Trophoblast cell (in vitro differentiated cells and primary cell): ENCODE data around the gene AJUBA.

Source experiments
- DNase-seq, 2 donors: peaks; one replicate each; pipeline ENCODE4 v3.0.0-alpha.2; 2016
- H2AFZ ChIP-seq: 2 replicates; pipeline ENCODE4 v1.6.1; 2013; ENCODE audit warnings: low read length, moderate library complexity, mild to moderate bottlenecking; ENCODE audit not compliant: insufficient read depth, poor library complexity
- H2AK5ac ChIP-seq: 2 replicates; pipeline ENCODE4 v1.6.1; 2013; ENCODE audit warnings: mild to moderate bottlenecking, low read length
- H2BK120ac ChIP-seq: 2 replicates; pipeline ENCODE4 v1.6.1; 2013; ENCODE audit warnings: low read length, mild to moderate bottlenecking, moderate library complexity; ENCODE audit not compliant: insufficient read depth, poor library complexity
- H2BK12ac ChIP-seq: 2 replicates; pipeline ENCODE4 v1.6.1; 2013; ENCODE audit warnings: mild to moderate bottlenecking, low read length, moderate library complexity
- H2BK5ac ChIP-seq: 2 replicates; pipeline ENCODE4 v1.6.1; 2013; ENCODE audit warnings: low read length, low read depth, moderate library complexity, mild to moderate bottlenecking; ENCODE audit not compliant: poor library complexity
- H3K14ac ChIP-seq: 2 replicates; pipeline ENCODE4 v1.6.1; 2013; ENCODE audit warnings: mild to moderate bottlenecking, low read length
- H3K18ac ChIP-seq: 2 replicates; pipeline ENCODE4 v1.6.1; 2013; ENCODE audit warnings: mild to moderate bottlenecking, low read length
- H3K23ac ChIP-seq: 2 replicates; pipeline ENCODE4 v1.6.1; 2013; ENCODE audit warnings: low read length
- H3K27ac ChIP-seq: 2 replicates; pipeline ENCODE4 v1.5.1; 2013; ENCODE audit warnings: low read depth, mild to moderate bottlenecking, inconsistent platforms, low read length, moderate library complexity
- H3K27me3 ChIP-seq: 2 replicates; pipeline ENCODE4 v1.6.1; 2013; ENCODE audit warnings: inconsistent platforms, mild to moderate bottlenecking, low read length, moderate library complexity; ENCODE audit not compliant: insufficient read depth
- H3K36me3 ChIP-seq, 2 experiments: 1 replicate in 1 of 2; 2 replicates in 1 of 2; pipeline ENCODE4 v1.6.1; 2013; ENCODE audit warnings: low read length in 2 of 2, mild to moderate bottlenecking in 2 of 2, moderate library complexity in 1 of 2; ENCODE audit not compliant: insufficient read depth in 2 of 2, control insufficient read depth in 1 of 2
- H3K4ac ChIP-seq: 2 replicates; pipeline ENCODE4 v1.6.1; 2013; ENCODE audit warnings: low read depth, mild to moderate bottlenecking, low read length, moderate library complexity
- H3K4me1 ChIP-seq, 2 experiments: 1 replicate in 1 of 2; 2 replicates in 1 of 2; pipeline ENCODE4 v1.6.1; 2013; ENCODE audit warnings: low read length in 2 of 2, mild to moderate bottlenecking in 2 of 2, moderate library complexity in 1 of 2; ENCODE audit not compliant: insufficient read depth in 2 of 2, control insufficient read depth in 1 of 2
- H3K4me2 ChIP-seq: 2 replicates; pipeline ENCODE4 v1.6.1; 2013; ENCODE audit warnings: inconsistent platforms, mild to moderate bottlenecking, low read length, moderate library complexity
- H3K4me3 ChIP-seq: 2 replicates; pipeline ENCODE4 v1.5.1; 2013; ENCODE audit warnings: mild to moderate bottlenecking, low read depth, low read length, inconsistent platforms
- H3K79me1 ChIP-seq: one replicate; pipeline ENCODE4 v1.6.1; 2013; ENCODE audit warnings: low read length
- H3K79me2 ChIP-seq: 2 replicates; pipeline ENCODE4 v1.6.1; 2013; ENCODE audit warnings: low read length, mild to moderate bottlenecking; ENCODE audit not compliant: control insufficient read depth, insufficient read depth, poor library complexity
- H3K9ac ChIP-seq: 2 replicates; pipeline ENCODE4 v1.6.1; 2013; ENCODE audit warnings: mild to moderate bottlenecking, low read length
- H3K9me3 ChIP-seq: 2 replicates; pipeline ENCODE4 v1.6.1; 2013; ENCODE audit warnings: low read depth, mild to moderate bottlenecking, control low read depth, inconsistent platforms, low read length; ENCODE audit not compliant: insufficient read depth
- H4K12ac ChIP-seq: 2 replicates; pipeline ENCODE4 v1.6.1; 2013; ENCODE audit warnings: low read depth, mild to moderate bottlenecking, low read length, moderate library complexity
- H4K8ac ChIP-seq: 2 replicates; pipeline ENCODE4 v1.6.1; 2013; ENCODE audit warnings: low read depth, mild to moderate bottlenecking, low read length, moderate library complexity
- H4K91ac ChIP-seq: one replicate; pipeline ENCODE4 v1.6.1; 2013; ENCODE audit warnings: low read depth, mild to moderate bottlenecking, low read length, moderate library complexity
- WGBS: extraction: QIAGEN DNeasy Blood & Tissue Kit; methylation state at CpG from one replicate; pipeline ENCODE4 v1.1.7; 2013; ENCODE audit warnings: missing lambda C conversion rate; ENCODE audit not compliant: insufficient read length, insufficient coverage; ENCODE audit errors: extremely low coverage; 5-methylcytosine and 5-hydroxymethylcytosine counted together

Gene AJUBA

DNA sequence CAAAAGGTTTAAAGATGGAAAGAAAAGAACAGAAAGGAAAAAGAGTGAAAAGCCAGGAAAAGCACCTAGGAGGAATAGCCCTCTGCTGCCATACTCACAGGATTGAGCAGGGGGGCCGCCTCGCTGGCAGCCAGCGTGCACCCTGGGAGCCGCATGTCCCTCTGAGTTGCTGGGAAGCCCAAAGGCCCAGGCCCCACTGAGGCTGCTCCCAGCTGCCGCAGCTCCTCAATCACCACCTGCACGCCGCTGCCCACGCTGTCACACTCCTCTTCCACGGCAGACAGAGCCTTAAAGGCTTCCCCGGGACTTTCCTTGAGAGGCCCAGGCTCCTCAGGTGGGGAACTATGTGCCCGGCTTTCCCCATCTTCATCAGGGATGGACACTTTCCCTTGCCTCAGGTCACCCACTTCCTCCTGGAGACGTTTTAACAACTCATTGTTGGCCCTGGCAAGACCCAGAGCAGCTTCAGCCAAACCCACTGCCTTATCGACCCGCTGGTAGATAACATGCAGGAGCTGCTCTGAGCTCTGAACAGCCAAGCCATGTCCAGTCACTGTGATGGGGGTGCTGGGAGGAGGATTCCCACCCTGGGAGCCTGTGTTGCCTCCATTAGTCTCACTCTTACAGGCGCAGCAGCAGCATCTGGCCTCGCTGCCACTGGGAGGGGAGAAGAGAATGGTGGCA lies 16.1 kb upstream of the AJUBA start:
- Histone ChIP-seq H4K91ac (no peak overlapping the region), H3K79me1 (no peaks in the 10 kb centered on the region), H2BK12ac (no peak overlapping the region), H2AK5ac (no peak overlapping the region), H3K27ac (no peak overlapping the region), H3K4ac (no peak overlapping the region), H3K36me3 (peaks cover 0 to 2% of the 10 kb centered on the region in 2 experiments), H3K9ac (no peak overlapping the region), H3K27me3 (no peaks in the 10 kb centered on the region), H4K8ac (no peak overlapping the region), H3K18ac (no peak overlapping the region), H3K79me2 (no peaks in the 10 kb centered on the region), H3K9me3 (peaks cover 2% of the 10 kb centered on the region), H4K12ac (no peak overlapping the region), H2AFZ (no peak overlapping the region), H3K4me1 (peaks cover 6 to 10% of the 10 kb centered on the region in 2 experiments), H3K4me2 (no peak overlapping the region), H2BK5ac (no peak overlapping the region), H3K4me3 (no peak overlapping the region), H3K23ac (no peak overlapping the region), H2BK120ac (no peak overlapping the region), H3K14ac (no peak overlapping the region)
- no peak for DNase-seq
- no CpG with 5 or more reads among the region's 16 CpGs for WGBS

DNA sequence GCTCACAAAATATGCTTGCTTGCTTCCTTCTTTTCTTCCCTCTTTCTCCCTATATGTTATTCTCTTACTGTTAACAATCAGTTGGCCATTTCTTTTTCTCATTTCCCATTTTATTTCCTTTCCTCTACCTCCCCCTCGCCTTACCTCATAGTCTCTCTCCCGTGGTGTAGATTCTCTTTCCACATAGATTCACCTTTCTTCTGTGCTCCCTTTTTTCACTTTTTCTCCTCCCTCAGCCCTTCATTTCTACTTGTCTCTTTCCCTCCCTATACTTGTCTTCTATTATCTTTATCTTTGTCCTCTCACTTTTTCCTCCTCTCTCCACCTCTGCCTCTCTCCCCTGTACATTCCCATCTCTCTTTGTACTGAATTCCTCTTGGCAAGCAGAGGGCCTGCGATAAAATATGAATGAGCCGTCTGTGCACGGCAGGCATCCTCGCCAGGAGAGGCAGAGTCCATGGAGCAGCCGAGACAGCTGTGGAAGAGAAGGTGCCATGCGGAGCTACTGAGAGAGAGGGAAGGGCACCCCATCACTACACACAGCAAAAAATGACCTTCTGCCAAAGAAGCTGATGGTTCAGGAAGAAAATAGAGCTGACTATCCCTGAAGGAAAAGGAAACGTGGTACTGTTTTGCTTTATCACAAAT lies 15.4 kb upstream of the AJUBA start:
- no peak for DNase-seq
- no peak overlapping the region for H2BK12ac ChIP-seq
- H2AK5ac ChIP-seq: no peak overlapping the region
- H3K79me1 ChIP-seq: no peaks in the 10 kb centered on the region
- no peak overlapping the region for H4K8ac ChIP-seq
- peaks cover 2% of the 10 kb centered on the region for H3K9me3 ChIP-seq
- no peak overlapping the region for H3K18ac ChIP-seq
- no peaks in the 10 kb centered on the region for H3K79me2 ChIP-seq
- no peak overlapping the region for H2BK5ac ChIP-seq
- no peak overlapping the region for H3K4me2 ChIP-seq
- H3K4me3 ChIP-seq: no peak overlapping the region
- no peak overlapping the region for H2AFZ ChIP-seq
- no peak overlapping the region for H4K12ac ChIP-seq
- H2BK120ac ChIP-seq: no peak overlapping the region
- H3K14ac ChIP-seq: no peak overlapping the region
- peaks cover 0 to 2% of the 10 kb centered on the region in 2 experiments for H3K36me3 ChIP-seq
- 100% methylated on average over 1 of the region's 9 CpGs for WGBS
- no peak overlapping the region for H3K23ac ChIP-seq
- H3K4me1 ChIP-seq: peaks cover 6 to 10% of the 10 kb centered on the region in 2 experiments
- no peak overlapping the region for H3K27ac ChIP-seq
- H3K4ac ChIP-seq: no peak overlapping the region
- no peak overlapping the region for H4K91ac ChIP-seq
- no peaks in the 10 kb centered on the region for H3K27me3 ChIP-seq
- no peak overlapping the region for H3K9ac ChIP-seq

DNA sequence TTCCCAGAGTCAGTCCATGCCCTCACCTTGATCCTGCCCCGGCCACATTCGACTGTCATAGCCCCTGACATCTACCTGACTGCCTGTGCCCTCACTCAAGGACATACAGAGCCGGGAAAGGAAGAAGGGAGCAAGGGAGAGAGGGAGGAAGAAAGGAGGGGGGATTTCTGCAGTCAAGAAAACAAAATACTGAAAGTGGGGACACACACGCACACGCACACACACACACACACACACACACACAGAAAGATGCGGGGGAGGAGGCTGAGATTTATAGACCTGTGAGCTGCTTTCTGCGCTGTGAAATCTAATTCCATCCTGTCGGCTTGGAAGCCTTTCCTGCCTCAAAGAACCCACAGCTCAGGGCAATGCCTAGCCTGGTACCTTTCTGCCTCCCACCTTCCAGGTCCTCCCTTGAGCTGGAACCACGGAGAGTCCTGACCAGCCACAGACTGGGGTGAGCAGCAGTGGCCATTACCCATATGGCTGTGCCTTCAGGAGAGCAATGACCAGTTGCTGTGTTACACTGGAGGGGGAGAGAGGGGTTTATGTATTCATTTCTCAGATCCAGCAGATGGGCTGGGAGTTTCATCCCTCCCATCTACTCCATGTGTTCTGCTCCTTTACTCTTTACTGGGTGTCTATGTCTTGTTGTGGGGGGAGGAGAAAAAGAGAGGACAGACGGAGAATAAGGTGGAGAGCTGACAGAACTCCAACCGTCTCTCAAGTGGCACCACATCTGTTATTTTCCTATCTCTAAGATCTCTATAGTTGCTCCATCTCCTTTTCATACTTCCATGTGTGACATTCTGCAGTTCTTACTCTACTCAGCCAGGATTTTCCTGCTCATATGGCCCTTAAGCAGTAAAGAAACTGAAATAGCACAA lies 14.7 kb upstream of the AJUBA start:
- Histone ChIP-seq H3K18ac (no peak overlapping the region), H3K27ac (no peak overlapping the region), H3K79me2 (no peaks in the 10 kb centered on the region), H3K23ac (no peak overlapping the region), H4K8ac (no peak overlapping the region), H3K4me1 (peaks cover 6 to 10% of the 10 kb centered on the region in 2 experiments), H4K91ac (no peak overlapping the region), H2BK120ac (no peak overlapping the region), H3K27me3 (no peaks in the 10 kb centered on the region), H3K9me3 (peaks cover 2% of the 10 kb centered on the region), H4K12ac (no peak overlapping the region), H3K9ac (no peak overlapping the region), H2BK12ac (no peak overlapping the region), H3K4me2 (no peak overlapping the region), H3K36me3 (peaks cover 0 to 2% of the 10 kb centered on the region in 2 experiments), H2BK5ac (no peak overlapping the region), H3K79me1 (no peaks in the 10 kb centered on the region), H3K4ac (no peak overlapping the region), H3K14ac (no peak overlapping the region), H2AK5ac (no peak overlapping the region), H3K4me3 (no peak overlapping the region), H2AFZ (no peak overlapping the region)
- no peak for DNase-seq
- no CpG with 5 or more reads among the region's 11 CpGs for WGBS

DNA sequence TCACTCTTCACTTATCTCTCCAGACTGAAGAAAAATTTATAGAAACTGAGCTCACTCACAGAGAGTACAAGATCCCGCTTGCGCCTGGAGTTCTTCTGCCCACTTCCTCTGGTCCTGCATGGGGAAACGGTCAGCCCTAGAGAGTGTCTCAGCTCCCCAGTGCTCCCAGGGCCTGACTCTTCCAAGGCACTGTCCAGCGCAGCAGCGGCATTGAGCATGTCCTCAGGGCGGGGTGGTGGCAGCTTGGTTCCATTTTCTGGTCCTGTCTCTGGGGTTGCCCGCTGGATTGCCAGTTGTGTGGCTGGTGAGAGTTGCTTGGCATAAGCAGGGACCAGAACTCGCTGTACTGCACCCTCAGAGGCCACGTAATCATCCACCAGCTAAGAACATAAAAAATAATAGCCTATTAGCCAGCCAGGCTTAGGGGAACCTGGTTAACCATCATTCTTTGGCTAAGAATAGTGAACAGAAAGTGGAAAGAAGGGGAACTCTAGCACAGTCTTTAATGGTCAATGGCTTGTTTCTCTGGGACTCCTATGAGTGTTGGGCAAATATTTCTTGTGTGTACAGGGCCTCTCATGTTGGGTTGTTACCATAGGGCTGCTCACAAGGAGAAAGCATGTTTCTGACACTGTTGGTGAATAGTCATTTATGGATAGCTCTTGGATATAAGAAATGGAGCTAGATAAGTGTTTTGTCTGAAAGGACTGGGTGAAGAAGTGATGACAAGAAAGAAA lies 13.7 kb upstream of the AJUBA start:
- H3K36me3 ChIP-seq: peaks cover 0 to 2% of the 10 kb centered on the region in 2 experiments
- H3K23ac ChIP-seq: no peak overlapping the region
- no peak overlapping the region for H2BK12ac ChIP-seq
- H3K9me3 ChIP-seq: peaks cover 2% of the 10 kb centered on the region
- H2AK5ac ChIP-seq: no peak overlapping the region
- peak overlapping the region; percentile 64 for H3K9ac ChIP-seq
- H3K4me1 ChIP-seq: peaks cover 6 to 10% of the 10 kb centered on the region in 2 experiments
- no peak overlapping the region for H3K18ac ChIP-seq
- no CpG with 5 or more reads among the region's 9 CpGs for WGBS
- no peak for DNase-seq
- peak overlapping the region; percentile 54 for H3K4me3 ChIP-seq
- no peak overlapping the region for H3K4ac ChIP-seq
- no peak overlapping the region for H2AFZ ChIP-seq
- H3K27ac ChIP-seq: no peak overlapping the region
- no peak overlapping the region for H4K12ac ChIP-seq
- H4K91ac ChIP-seq: no peak overlapping the region
- H3K79me2 ChIP-seq: no peaks in the 10 kb centered on the region
- H2BK5ac ChIP-seq: no peak overlapping the region
- H4K8ac ChIP-seq: no peak overlapping the region
- no peak overlapping the region for H3K14ac ChIP-seq
- no peak overlapping the region for H3K4me2 ChIP-seq
- no peaks in the 10 kb centered on the region for H3K79me1 ChIP-seq
- H2BK120ac ChIP-seq: no peak overlapping the region
- no peaks in the 10 kb centered on the region for H3K27me3 ChIP-seq
